ENCODE measurements around the gene APIP. TPM values are rescaled to one million over a fixed set of nuclear protein-coding genes. Genes with fewer than 3 reads are reported as not detected.

APIP gene
- total RNA-seq, 4 donors from 2014 or later, result 35.6 to 54.3 (median 39.0) TPM

DNA sequence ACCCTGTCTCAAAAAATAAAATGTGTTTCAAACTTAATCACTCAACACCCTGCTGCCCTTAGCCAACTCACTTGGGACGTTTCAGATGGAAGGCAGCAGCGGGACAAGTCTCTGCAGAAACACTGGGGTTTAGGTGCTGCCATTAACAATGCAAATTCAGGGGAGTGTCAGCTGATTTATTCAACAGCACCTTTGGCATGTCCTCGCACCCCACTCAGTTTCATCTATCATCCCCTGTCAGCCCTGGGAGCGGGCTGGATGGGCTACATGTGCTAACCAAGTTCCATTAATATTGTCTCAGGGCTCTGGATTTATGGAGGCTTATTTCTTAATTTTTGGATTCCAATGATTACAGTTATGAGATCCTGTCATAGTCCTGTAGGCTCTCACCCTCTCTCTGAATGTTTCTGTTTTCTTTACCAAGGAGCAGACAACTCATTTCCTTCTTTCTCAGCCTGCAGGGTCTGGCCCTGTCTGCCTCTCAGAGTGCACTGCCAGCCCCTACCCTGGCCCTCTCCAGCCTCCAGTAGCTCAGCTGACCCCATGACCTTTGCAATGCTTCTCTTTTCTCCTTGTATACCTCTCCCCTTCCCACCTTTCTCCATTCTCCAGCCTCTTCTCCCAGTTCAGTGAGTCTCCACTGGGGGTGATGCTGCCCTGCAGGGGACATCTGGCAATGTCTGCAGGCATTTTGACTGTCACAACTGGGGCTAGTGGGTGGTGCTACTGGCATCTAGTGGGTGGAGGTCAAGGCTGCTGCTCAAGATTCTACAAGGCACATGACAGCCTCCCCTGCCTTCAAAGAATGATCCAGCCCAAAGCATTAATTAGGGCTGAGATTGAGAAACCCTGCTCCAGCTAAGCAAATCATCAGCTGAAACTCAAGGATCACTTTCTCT is 79.0 kb downstream of the APIP start:
- Histone ChIP-seq H3K27ac (no peak overlapping the region), H3K4me3 (replicated peaks in 1 of 3) (no peak overlapping the region), H3K27me3 (no peaks in the 10 kb centered on the region), H3K4me1 (no peaks in the 10 kb centered on the region), H3K36me3 (no peaks in the 10 kb centered on the region), H3K9me3 (no peaks in the 10 kb centered on the region)
- DNase-seq, result no peak
- TF ChIP-seq, protein P1, sequence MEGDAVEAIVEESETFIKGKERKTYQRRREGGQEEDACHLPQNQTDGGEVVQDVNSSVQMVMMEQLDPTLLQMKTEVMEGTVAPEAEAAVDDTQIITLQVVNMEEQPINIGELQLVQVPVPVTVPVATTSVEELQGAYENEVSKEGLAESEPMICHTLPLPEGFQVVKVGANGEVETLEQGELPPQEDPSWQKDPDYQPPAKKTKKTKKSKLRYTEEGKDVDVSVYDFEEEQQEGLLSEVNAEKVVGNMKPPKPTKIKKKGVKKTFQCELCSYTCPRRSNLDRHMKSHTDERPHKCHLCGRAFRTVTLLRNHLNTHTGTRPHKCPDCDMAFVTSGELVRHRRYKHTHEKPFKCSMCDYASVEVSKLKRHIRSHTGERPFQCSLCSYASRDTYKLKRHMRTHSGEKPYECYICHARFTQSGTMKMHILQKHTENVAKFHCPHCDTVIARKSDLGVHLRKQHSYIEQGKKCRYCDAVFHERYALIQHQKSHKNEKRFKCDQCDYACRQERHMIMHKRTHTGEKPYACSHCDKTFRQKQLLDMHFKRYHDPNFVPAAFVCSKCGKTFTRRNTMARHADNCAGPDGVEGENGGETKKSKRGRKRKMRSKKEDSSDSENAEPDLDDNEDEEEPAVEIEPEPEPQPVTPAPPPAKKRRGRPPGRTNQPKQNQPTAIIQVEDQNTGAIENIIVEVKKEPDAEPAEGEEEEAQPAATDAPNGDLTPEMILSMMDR (IDR thresholded peaks at IDR 0.05), result peak in 1 of 6 experiments; percentile 9
- no peak for TF ChIP-seq POLR2A (IDR thresholded peaks at IDR 0.05)
- intact Hi-C loops (cut with DNase I), result no loop called here
- WGBS, 2 donors, result 74 to 80% methylated on average over 4 of the region's 4 CpGs

- TF ChIP-seq, protein P1 (IDR thresholded peaks at IDR 0.05), result no peak
- TF ChIP-seq POLR2A (IDR thresholded peaks at IDR 0.05), result no peak
These were observed 82.6 kb downstream of the APIP start for GRCh38 chr11:34833602-34834001.

More at GRCh38 chr11:34833602-34834001, 82.6 kb downstream of the APIP start:
- Histone ChIP-seq H3K27me3 (no peaks in the 10 kb centered on the region), H3K27ac (no peak overlapping the region), H3K4me3 (replicated peaks in 1 of 3) (no peak overlapping the region), H3K36me3 (no peaks in the 10 kb centered on the region), H3K9me3 (no peaks in the 10 kb centered on the region), H3K4me1 (no peaks in the 10 kb centered on the region)
- no peak for DNase-seq
- intact Hi-C loops (cut with DNase I), result no loop called here

Small RNA genes within 50 kb of the gene (microRNA-seq; reads per million reads assigned to microRNA genes)
- 2.9 reads per million for gene MIR1343

Small RNA genes within 50 kb of the gene (small RNA-seq; reads per million reads assigned to genes)
- not detected for gene MIR1343

Other genes starting within 250 kb of the APIP start
- gene PDHX, start 239 bp upstream of the APIP start, total RNA-seq, result 10 to 100 TPM; 30.8 to 35.2 (median 31.2) TPM
- 100 to 1,000 TPM; 164 to 302 (median 189) TPM for gene CD44, start 222.8 kb upstream of the APIP start, total RNA-seq

Measured in thyroid gland (tissue), 4 donors.